ENCODE results near the gene NBPF3. TPM values are rescaled to one million over a fixed set of nuclear protein-coding genes. Genes with fewer than 3 reads are reported as not detected.
A peak's percentile ranks its signal among the peaks of the same experiment; 100 is the strongest.

Gene NBPF3
- polyA plus RNA-seq, 4 donors = 1.4 to 11.4 (median 2.2) TPM

- Histone ChIP-seq H3K4me3 (ENCODE audit: low read depth in 1 of 3, low read length in 3 of 3) (no peak overlapping the region), H3K9me3 (ENCODE audit: control insufficient read depth in 2 of 2, insufficient read depth in 1 of 2, low read depth in 1 of 2, low read length in 1 of 2) (no peaks in the 10 kb centered on the region), H3K36me3 (ENCODE audit: control insufficient read depth in 3 of 3, insufficient read depth in 2 of 3, low read depth in 1 of 3, low read length in 3 of 3) (no peaks in the 10 kb centered on the region), H3K27me3 (ENCODE audit: control insufficient read depth in 3 of 3, insufficient read depth in 3 of 3, low read length in 3 of 3) (peaks cover 0 to 3% (median 0%) of the 10 kb centered on the region in 3 donors), H3K4me1 (ENCODE audit: control insufficient read depth in 3 of 3, insufficient read depth in 2 of 3, low read depth in 1 of 3, low read length in 2 of 3) (no peaks in the 10 kb centered on the region), H3K27ac (ENCODE audit: low read depth in 1 of 3, low read length in 2 of 3) (no peak overlapping the region)
- FAIRE-seq (no peak), DNase-seq (no peak)
- WGBS, 3 donors = 75 to 86% (median 82%) methylated on average over 7 of the region's 7 CpGs
Measured at GRCh38 chr1:21523297-21523813, 83.4 kb downstream of the NBPF3 start.

GRCh38 chr1:21524220-21524619 lies 84.3 kb downstream of the NBPF3 start:
- Histone ChIP-seq H3K36me3 (ENCODE audit: control insufficient read depth in 3 of 3, insufficient read depth in 2 of 3, low read depth in 1 of 3, low read length in 3 of 3) (no peaks in the 10 kb centered on the region), H3K4me1 (ENCODE audit: control insufficient read depth in 3 of 3, insufficient read depth in 2 of 3, low read depth in 1 of 3, low read length in 2 of 3) (no peaks in the 10 kb centered on the region), H3K4me3 (ENCODE audit: low read depth in 1 of 3, low read length in 3 of 3) (no peak overlapping the region), H3K27ac (ENCODE audit: low read depth in 1 of 3, low read length in 2 of 3) (no peak overlapping the region), H3K9me3 (ENCODE audit: control insufficient read depth in 2 of 2, insufficient read depth in 1 of 2, low read depth in 1 of 2, low read length in 1 of 2) (no peaks in the 10 kb centered on the region), H3K27me3 (ENCODE audit: control insufficient read depth in 3 of 3, insufficient read depth in 3 of 3, low read length in 3 of 3) (peaks cover 0 to 3% (median 0%) of the 10 kb centered on the region in 3 donors)
- no peak for FAIRE-seq
- DNase-seq = no peak
- 80 to 90% (median 89%) methylated on average over 5 of the region's 5 CpGs for WGBS, 3 donors

GRCh38 chr1:21524686-21525339 lies 84.9 kb downstream of the NBPF3 start:
- no peak for DNase-seq
- Histone ChIP-seq H3K27ac (ENCODE audit: low read depth in 1 of 3, low read length in 2 of 3) (peak overlapping the region in 1 of 3 donors; percentile 22), H3K4me3 (ENCODE audit: low read depth in 1 of 3, low read length in 3 of 3) (no peak overlapping the region), H3K27me3 (ENCODE audit: control insufficient read depth in 3 of 3, insufficient read depth in 3 of 3, low read length in 3 of 3) (peaks cover 0 to 3% (median 0%) of the 10 kb centered on the region in 3 donors), H3K4me1 (ENCODE audit: control insufficient read depth in 3 of 3, insufficient read depth in 2 of 3, low read depth in 1 of 3, low read length in 2 of 3) (no peaks in the 10 kb centered on the region), H3K9me3 (ENCODE audit: control insufficient read depth in 2 of 2, insufficient read depth in 1 of 2, low read depth in 1 of 2, low read length in 1 of 2) (no peaks in the 10 kb centered on the region), H3K36me3 (ENCODE audit: control insufficient read depth in 3 of 3, insufficient read depth in 2 of 3, low read depth in 1 of 3, low read length in 3 of 3) (no peaks in the 10 kb centered on the region)
- 60 to 91% (median 79%) methylated on average over 14 of the region's 14 CpGs for WGBS, 3 donors
- FAIRE-seq = no peak

- H3K4me1 ChIP-seq (ENCODE audit: control insufficient read depth in 3 of 3, insufficient read depth in 2 of 3, low read depth in 1 of 3, low read length in 2 of 3) = no peaks in the 10 kb centered on the region
- no peaks in the 10 kb centered on the region for H3K9me3 ChIP-seq (ENCODE audit: control insufficient read depth in 2 of 2, insufficient read depth in 1 of 2, low read depth in 1 of 2, low read length in 1 of 2)
- H3K27ac ChIP-seq (ENCODE audit: low read depth in 1 of 3, low read length in 2 of 3) = peak overlapping the region in 1 of 3 donors; percentile 22
- WGBS, 3 donors = 81 to 93% (median 86%) methylated on average over 6 to 7 of the region's 7 CpGs
- H3K27me3 ChIP-seq (ENCODE audit: control insufficient read depth in 3 of 3, insufficient read depth in 3 of 3, low read length in 3 of 3) = peaks cover 0 to 3% (median 0%) of the 10 kb centered on the region in 3 donors
- DNase-seq (no peak), FAIRE-seq (no peak)
- H3K4me3 ChIP-seq (ENCODE audit: low read depth in 1 of 3, low read length in 3 of 3) = no peak overlapping the region
- no peaks in the 10 kb centered on the region for H3K36me3 ChIP-seq (ENCODE audit: control insufficient read depth in 3 of 3, insufficient read depth in 2 of 3, low read depth in 1 of 3, low read length in 3 of 3)
Measured at GRCh38 chr1:21525340-21525717, 85.4 kb downstream of the NBPF3 start.

GRCh38 chr1:21526441-21526840 lies 86.5 kb downstream of the NBPF3 start:
- Histone ChIP-seq H3K4me3 (ENCODE audit: low read depth in 1 of 3, low read length in 3 of 3) (no peak overlapping the region), H3K27ac (ENCODE audit: low read depth in 1 of 3, low read length in 2 of 3) (no peak overlapping the region), H3K4me1 (ENCODE audit: control insufficient read depth in 3 of 3, insufficient read depth in 2 of 3, low read depth in 1 of 3, low read length in 2 of 3) (no peaks in the 10 kb centered on the region), H3K27me3 (ENCODE audit: control insufficient read depth in 3 of 3, insufficient read depth in 3 of 3, low read length in 3 of 3) (peaks cover 0 to 3% (median 0%) of the 10 kb centered on the region in 3 donors), H3K36me3 (ENCODE audit: control insufficient read depth in 3 of 3, insufficient read depth in 2 of 3, low read depth in 1 of 3, low read length in 3 of 3) (no peaks in the 10 kb centered on the region), H3K9me3 (ENCODE audit: control insufficient read depth in 2 of 2, insufficient read depth in 1 of 2, low read depth in 1 of 2, low read length in 1 of 2) (no peaks in the 10 kb centered on the region)
- FAIRE-seq = no peak
- WGBS, 3 donors = 61 to 69% (median 63%) methylated on average over 1 of the region's 1 CpG
- DNase-seq = no peak

GRCh38 chr1:21530368-21531016 lies 90.6 kb downstream of the NBPF3 start:
- WGBS, 3 donors = 64 to 75% (median 65%) methylated on average over 7 of the region's 7 CpGs
- no peaks in the 10 kb centered on the region for H3K27me3 ChIP-seq (ENCODE audit: control insufficient read depth in 3 of 3, insufficient read depth in 3 of 3, low read length in 3 of 3)
- H3K9me3 ChIP-seq (ENCODE audit: control insufficient read depth in 2 of 2, insufficient read depth in 1 of 2, low read depth in 1 of 2, low read length in 1 of 2) = no peaks in the 10 kb centered on the region
- no peaks in the 10 kb centered on the region for H3K4me1 ChIP-seq (ENCODE audit: control insufficient read depth in 3 of 3, insufficient read depth in 2 of 3, low read depth in 1 of 3, low read length in 2 of 3)
- H3K36me3 ChIP-seq (ENCODE audit: control insufficient read depth in 3 of 3, insufficient read depth in 2 of 3, low read depth in 1 of 3, low read length in 3 of 3) = no peaks in the 10 kb centered on the region
- DNase-seq (no peak), FAIRE-seq (no peak)
- H3K4me3 ChIP-seq (ENCODE audit: low read depth in 1 of 3, low read length in 3 of 3) = no peak overlapping the region
- no peak overlapping the region for H3K27ac ChIP-seq (ENCODE audit: low read depth in 1 of 3, low read length in 2 of 3)

- Histone ChIP-seq H3K27ac (ENCODE audit: low read depth in 1 of 3, low read length in 2 of 3) (no peak overlapping the region), H3K36me3 (ENCODE audit: control insufficient read depth in 3 of 3, insufficient read depth in 2 of 3, low read depth in 1 of 3, low read length in 3 of 3) (no peaks in the 10 kb centered on the region), H3K4me3 (ENCODE audit: low read depth in 1 of 3, low read length in 3 of 3) (no peak overlapping the region), H3K27me3 (ENCODE audit: control insufficient read depth in 3 of 3, insufficient read depth in 3 of 3, low read length in 3 of 3) (no peaks in the 10 kb centered on the region), H3K9me3 (ENCODE audit: control insufficient read depth in 2 of 2, insufficient read depth in 1 of 2, low read depth in 1 of 2, low read length in 1 of 2) (no peaks in the 10 kb centered on the region), H3K4me1 (ENCODE audit: control insufficient read depth in 3 of 3, insufficient read depth in 2 of 3, low read depth in 1 of 3, low read length in 2 of 3) (no peaks in the 10 kb centered on the region)
- FAIRE-seq (no peak), DNase-seq (no peak)
- WGBS, 3 donors = 87 to 92% (median 90%) methylated on average over 5 of the region's 5 CpGs
Measured at GRCh38 chr1:21531241-21531640, 91.3 kb downstream of the NBPF3 start.

- Histone ChIP-seq H3K9me3 (ENCODE audit: control insufficient read depth in 2 of 2, insufficient read depth in 1 of 2, low read depth in 1 of 2, low read length in 1 of 2) (no peaks in the 10 kb centered on the region), H3K27ac (ENCODE audit: low read depth in 1 of 3, low read length in 2 of 3) (no peak overlapping the region), H3K27me3 (ENCODE audit: control insufficient read depth in 3 of 3, insufficient read depth in 3 of 3, low read length in 3 of 3) (peaks cover 0 to 4% (median 3%) of the 10 kb centered on the region in 3 donors), H3K4me1 (ENCODE audit: control insufficient read depth in 3 of 3, insufficient read depth in 2 of 3, low read depth in 1 of 3, low read length in 2 of 3) (no peaks in the 10 kb centered on the region), H3K36me3 (ENCODE audit: control insufficient read depth in 3 of 3, insufficient read depth in 2 of 3, low read depth in 1 of 3, low read length in 3 of 3) (no peaks in the 10 kb centered on the region), H3K4me3 (ENCODE audit: low read depth in 1 of 3, low read length in 3 of 3) (no peak overlapping the region)
- WGBS, 3 donors = 17 to 58% (median 39%) methylated on average over 3 of the region's 3 CpGs
- FAIRE-seq (no peak), DNase-seq (peak in 1 of 2 donors; percentile 50)
Measured at GRCh38 chr1:21532496-21532895, 92.6 kb downstream of the NBPF3 start.

All from small intestine (tissue), 7 donors.